ENCODE data around the gene PTGR3. TPM values are rescaled to one million over a fixed set of nuclear protein-coding genes. Genes with fewer than 3 reads are reported as not detected.

The PTGR3 gene
- total RNA-seq, 1 donor from 2014 or later: 23.3 TPM

- H3K4me1 Mint-ChIP-seq: peaks cover 2% of the 10 kb centered on the region
- H3K9me3 Mint-ChIP-seq: no peaks in the 10 kb centered on the region
- no peak overlapping the region for H3K4me3 Mint-ChIP-seq
- intact Hi-C loops (cut with micrococcal nuclease): no loop called here
- no peak overlapping the region for H3K27ac Mint-ChIP-seq
- DNase-seq: no peak
- no peaks in the 10 kb centered on the region for H3K36me3 Mint-ChIP-seq (ENCODE audit: low read depth)
- H3K27me3 Mint-ChIP-seq: peaks cover 2% of the 10 kb centered on the region
Measured at GRCh38 chr18:75172299-75173124, 36.4 kb downstream of the PTGR3 start.

GRCh38 chr18:75170916-75171315 lies 38.0 kb downstream of the PTGR3 start:
- intact Hi-C loops (cut with micrococcal nuclease): no loop called here
- Mint-ChIP-seq H3K4me1 (peaks cover 2% of the 10 kb centered on the region), H3K36me3 (ENCODE audit: low read depth) (no peaks in the 10 kb centered on the region), H3K4me3 (no peak overlapping the region), H3K27me3 (peaks cover 5% of the 10 kb centered on the region), H3K27ac (no peak overlapping the region), H3K9me3 (no peaks in the 10 kb centered on the region)
- DNase-seq: no peak

- H3K9me3 Mint-ChIP-seq: no peaks in the 10 kb centered on the region
- no peak overlapping the region for H3K4me3 Mint-ChIP-seq
- H3K4me1 Mint-ChIP-seq: peaks cover 2% of the 10 kb centered on the region
- H3K27ac Mint-ChIP-seq: no peak overlapping the region
- no peak for DNase-seq
- intact Hi-C loops (cut with micrococcal nuclease): no loop called here
- H3K27me3 Mint-ChIP-seq: peaks cover 5% of the 10 kb centered on the region
- no peaks in the 10 kb centered on the region for H3K36me3 Mint-ChIP-seq (ENCODE audit: low read depth)
Measured at GRCh38 chr18:75170022-75170789, 38.7 kb downstream of the PTGR3 start.

GRCh38 chr18:75169411-75169810 lies 39.5 kb downstream of the PTGR3 start:
- H3K9me3 Mint-ChIP-seq: no peaks in the 10 kb centered on the region
- DNase-seq: no peak
- H3K27me3 Mint-ChIP-seq: peaks cover 5% of the 10 kb centered on the region
- H3K36me3 Mint-ChIP-seq (ENCODE audit: low read depth): no peaks in the 10 kb centered on the region
- peaks cover 2% of the 10 kb centered on the region for H3K4me1 Mint-ChIP-seq
- no peak overlapping the region for H3K27ac Mint-ChIP-seq
- intact Hi-C loops (cut with micrococcal nuclease): no loop called here
- H3K4me3 Mint-ChIP-seq: no peak overlapping the region

GRCh38 chr18:75168619-75169018 lies 40.3 kb downstream of the PTGR3 start:
- H3K27me3 Mint-ChIP-seq: peaks cover 5% of the 10 kb centered on the region
- peaks cover 2% of the 10 kb centered on the region for H3K4me1 Mint-ChIP-seq
- no peaks in the 10 kb centered on the region for H3K9me3 Mint-ChIP-seq
- no peak overlapping the region for H3K27ac Mint-ChIP-seq
- no peaks in the 10 kb centered on the region for H3K36me3 Mint-ChIP-seq (ENCODE audit: low read depth)
- no peak for DNase-seq
- intact Hi-C loops (cut with micrococcal nuclease): no loop called here
- no peak overlapping the region for H3K4me3 Mint-ChIP-seq

- no peak for DNase-seq
- peaks cover 2% of the 10 kb centered on the region for H3K4me1 Mint-ChIP-seq
- intact Hi-C loops (cut with micrococcal nuclease): no loop called here
- no peaks in the 10 kb centered on the region for H3K36me3 Mint-ChIP-seq (ENCODE audit: low read depth)
- no peaks in the 10 kb centered on the region for H3K9me3 Mint-ChIP-seq
- peaks cover 5% of the 10 kb centered on the region for H3K27me3 Mint-ChIP-seq
- no peak overlapping the region for H3K4me3 Mint-ChIP-seq
- no peak overlapping the region for H3K27ac Mint-ChIP-seq
Measured at GRCh38 chr18:75167759-75168618, 41.0 kb downstream of the PTGR3 start.

GRCh38 chr18:75167137-75167536 lies 41.8 kb downstream of the PTGR3 start:
- H3K9me3 Mint-ChIP-seq: no peaks in the 10 kb centered on the region
- no peaks in the 10 kb centered on the region for H3K4me1 Mint-ChIP-seq
- H3K27me3 Mint-ChIP-seq: peaks cover 5% of the 10 kb centered on the region
- H3K36me3 Mint-ChIP-seq (ENCODE audit: low read depth): no peaks in the 10 kb centered on the region
- intact Hi-C loops (cut with micrococcal nuclease): no loop called here
- no peak for DNase-seq
- no peak overlapping the region for H3K27ac Mint-ChIP-seq
- no peak overlapping the region for H3K4me3 Mint-ChIP-seq

- H3K4me1 Mint-ChIP-seq: peaks cover 8% of the 10 kb centered on the region
- no peak for DNase-seq
- intact Hi-C loops (cut with micrococcal nuclease): no loop called here
- peaks cover 6% of the 10 kb centered on the region for H3K27me3 Mint-ChIP-seq
- H3K4me3 Mint-ChIP-seq: no peak overlapping the region
- no peaks in the 10 kb centered on the region for H3K9me3 Mint-ChIP-seq
- no peak overlapping the region for H3K27ac Mint-ChIP-seq
- no peaks in the 10 kb centered on the region for H3K36me3 Mint-ChIP-seq (ENCODE audit: low read depth)
Measured at GRCh38 chr18:75165926-75166325, 43.0 kb downstream of the PTGR3 start.

- H3K9me3 Mint-ChIP-seq: no peaks in the 10 kb centered on the region
- H3K27me3 Mint-ChIP-seq: peaks cover 6% of the 10 kb centered on the region
- no peak for DNase-seq
- no peak overlapping the region for H3K4me3 Mint-ChIP-seq
- H3K27ac Mint-ChIP-seq: no peak overlapping the region
- H3K36me3 Mint-ChIP-seq (ENCODE audit: low read depth): no peaks in the 10 kb centered on the region
- intact Hi-C loops (cut with micrococcal nuclease): no loop called here
- peaks cover 8% of the 10 kb centered on the region for H3K4me1 Mint-ChIP-seq
Measured at GRCh38 chr18:75164479-75164878, 44.5 kb downstream of the PTGR3 start.

GRCh38 chr18:75163736-75164135 lies 45.2 kb downstream of the PTGR3 start:
- intact Hi-C loops (cut with micrococcal nuclease): no loop called here
- no peak for DNase-seq
- H3K9me3 Mint-ChIP-seq: no peaks in the 10 kb centered on the region
- no peak overlapping the region for H3K4me3 Mint-ChIP-seq
- H3K36me3 Mint-ChIP-seq (ENCODE audit: low read depth): no peaks in the 10 kb centered on the region
- peaks cover 8% of the 10 kb centered on the region for H3K4me1 Mint-ChIP-seq
- peaks cover 6% of the 10 kb centered on the region for H3K27me3 Mint-ChIP-seq
- no peak overlapping the region for H3K27ac Mint-ChIP-seq

- intact Hi-C loops (cut with micrococcal nuclease): no loop called here
- H3K4me1 Mint-ChIP-seq: peaks cover 8% of the 10 kb centered on the region
- DNase-seq: no peak
- H3K9me3 Mint-ChIP-seq: no peaks in the 10 kb centered on the region
- no peaks in the 10 kb centered on the region for H3K36me3 Mint-ChIP-seq (ENCODE audit: low read depth)
- H3K4me3 Mint-ChIP-seq: no peak overlapping the region
- H3K27me3 Mint-ChIP-seq: peaks cover 4% of the 10 kb centered on the region
- H3K27ac Mint-ChIP-seq: no peak overlapping the region
Measured at GRCh38 chr18:75162978-75163377, 46.0 kb downstream of the PTGR3 start.

GRCh38 chr18:75162467-75162866 lies 46.5 kb downstream of the PTGR3 start:
- H3K9me3 Mint-ChIP-seq: no peaks in the 10 kb centered on the region
- DNase-seq: no peak
- intact Hi-C loops (cut with micrococcal nuclease): no loop called here
- peaks cover 8% of the 10 kb centered on the region for H3K4me1 Mint-ChIP-seq
- H3K4me3 Mint-ChIP-seq: no peak overlapping the region
- no peaks in the 10 kb centered on the region for H3K36me3 Mint-ChIP-seq (ENCODE audit: low read depth)
- H3K27ac Mint-ChIP-seq: no peak overlapping the region
- H3K27me3 Mint-ChIP-seq: peaks cover 4% of the 10 kb centered on the region

- Mint-ChIP-seq H3K27ac (no peak overlapping the region), H3K9me3 (no peaks in the 10 kb centered on the region), H3K27me3 (peaks cover 2% of the 10 kb centered on the region), H3K36me3 (ENCODE audit: low read depth) (no peaks in the 10 kb centered on the region), H3K4me3 (peak overlapping the region; percentile 69), H3K4me1 (peaks cover 8% of the 10 kb centered on the region)
- DNase-seq: peak; percentile 72
- intact Hi-C loops (cut with micrococcal nuclease): no loop called here
Measured at GRCh38 chr18:75161256-75162028, 47.5 kb downstream of the PTGR3 start.

Measured in activated CD4-positive, alpha-beta T cell treated with anti-CD3 and anti-CD28 coated beads, Interleukin-2, amount 10 ng/mL, durations not matched to agents 24 days and 14 days (primary cell).